Epithelial cell of prostate (primary cell): ENCODE results near the gene TJAP1.
A peak's percentile ranks its signal among the peaks of the same experiment; 100 is the strongest.

Source experiments
- DNase-seq: peaks from one replicate; pipeline ENCODE4 v3.0.0-alpha.2; 2011; ENCODE audit warnings: low read depth, low spot score
- H3K27ac ChIP-seq: fragments of 450-650 bp; 2 replicates; pipeline ENCODE4 v1.5.1; 2017; ENCODE audit warnings: mild to moderate bottlenecking

The TJAP1 gene

GRCh38 chr6:43477235-43478007 lies at the start of gene TJAP1:
Gene TJAP1 (plus strand): TSS chr6:43477570. CDS start chr6:43499002, 21,432 bp downstream.
- DNase-seq: no peak
- peak within 1 kb of the TSS; percentile 36 for H3K27ac ChIP-seq

- no peak for DNase-seq
Measured at GRCh38 chr6:43428112-43428570, 49.2 kb upstream of the TJAP1 start.

GRCh38 chr6:43428874-43429273 lies 48.5 kb upstream of the TJAP1 start:
- peak overlapping the region; percentile 88 for H3K27ac ChIP-seq
- no peak for DNase-seq

More at GRCh38 chr6:43428112-43428570, 49.2 kb upstream of the TJAP1 start:
- peak overlapping the region; percentile 88 for H3K27ac ChIP-seq

GRCh38 chr6:43432009-43432945 lies 45.1 kb upstream of the TJAP1 start:
- no peak overlapping the region for H3K27ac ChIP-seq
- DNase-seq: no peak

GRCh38 chr6:43433148-43433547 lies 44.2 kb upstream of the TJAP1 start:
- DNase-seq: no peak

GRCh38 chr6:43434001-43434840 lies 43.1 kb upstream of the TJAP1 start:
- no peak for DNase-seq
- H3K27ac ChIP-seq: no peak overlapping the region

More at GRCh38 chr6:43433148-43433547, 44.2 kb upstream of the TJAP1 start:
- no peak overlapping the region for H3K27ac ChIP-seq

- DNase-seq: no peak
- H3K27ac ChIP-seq: no peak overlapping the region
Measured at GRCh38 chr6:43434943-43435342, 42.4 kb upstream of the TJAP1 start.

GRCh38 chr6:43435682-43436437 lies 41.5 kb upstream of the TJAP1 start:
- DNase-seq: no peak
- no peak overlapping the region for H3K27ac ChIP-seq

GRCh38 chr6:43436577-43437282 lies 40.6 kb upstream of the TJAP1 start:
- DNase-seq: peak; percentile 49
- H3K27ac ChIP-seq: no peak overlapping the region

GRCh38 chr6:43437700-43438099 lies 39.7 kb upstream of the TJAP1 start:
- no peak overlapping the region for H3K27ac ChIP-seq
- no peak for DNase-seq

GRCh38 chr6:43442935-43443334 lies 34.4 kb upstream of the TJAP1 start:
- H3K27ac ChIP-seq: no peak overlapping the region
- no peak for DNase-seq

GRCh38 chr6:43444036-43444435 lies 33.3 kb upstream of the TJAP1 start:
- H3K27ac ChIP-seq: no peak overlapping the region
- no peak for DNase-seq

GRCh38 chr6:43444582-43444981 lies 32.8 kb upstream of the TJAP1 start:
- DNase-seq: no peak
- no peak overlapping the region for H3K27ac ChIP-seq

GRCh38 chr6:43445576-43445975 lies 31.8 kb upstream of the TJAP1 start:
- no peak overlapping the region for H3K27ac ChIP-seq
- no peak for DNase-seq

GRCh38 chr6:43447604-43448003 lies 29.8 kb upstream of the TJAP1 start:
- H3K27ac ChIP-seq: no peak overlapping the region
- DNase-seq: no peak

GRCh38 chr6:43448916-43449315 lies 28.5 kb upstream of the TJAP1 start:
- DNase-seq: no peak
- H3K27ac ChIP-seq: no peak overlapping the region

GRCh38 chr6:43450699-43451131 lies 26.7 kb upstream of the TJAP1 start:
- H3K27ac ChIP-seq: no peak overlapping the region
- no peak for DNase-seq

GRCh38 chr6:43451348-43451747 lies 26.0 kb upstream of the TJAP1 start:
- DNase-seq: no peak
- no peak overlapping the region for H3K27ac ChIP-seq

- no peak for DNase-seq
Measured at GRCh38 chr6:43451939-43452338, 25.4 kb upstream of the TJAP1 start.

More at GRCh38 chr6:43451939-43452338, 25.4 kb upstream of the TJAP1 start:
- H3K27ac ChIP-seq: no peak overlapping the region
